GM19397 (cell line): Measurements from ENCODE around the gene CLCN7.

Source experiments
- ATAC-seq: cut with Tn5 transposase; IDR thresholded peaks from one replicate; pipeline ENCODE4 v1.9.1; 2021; ENCODE audit warnings: mild to moderate bottlenecking, moderate library complexity; ENCODE audit not compliant: unreplicated experiment

CLCN7 gene

DNA sequence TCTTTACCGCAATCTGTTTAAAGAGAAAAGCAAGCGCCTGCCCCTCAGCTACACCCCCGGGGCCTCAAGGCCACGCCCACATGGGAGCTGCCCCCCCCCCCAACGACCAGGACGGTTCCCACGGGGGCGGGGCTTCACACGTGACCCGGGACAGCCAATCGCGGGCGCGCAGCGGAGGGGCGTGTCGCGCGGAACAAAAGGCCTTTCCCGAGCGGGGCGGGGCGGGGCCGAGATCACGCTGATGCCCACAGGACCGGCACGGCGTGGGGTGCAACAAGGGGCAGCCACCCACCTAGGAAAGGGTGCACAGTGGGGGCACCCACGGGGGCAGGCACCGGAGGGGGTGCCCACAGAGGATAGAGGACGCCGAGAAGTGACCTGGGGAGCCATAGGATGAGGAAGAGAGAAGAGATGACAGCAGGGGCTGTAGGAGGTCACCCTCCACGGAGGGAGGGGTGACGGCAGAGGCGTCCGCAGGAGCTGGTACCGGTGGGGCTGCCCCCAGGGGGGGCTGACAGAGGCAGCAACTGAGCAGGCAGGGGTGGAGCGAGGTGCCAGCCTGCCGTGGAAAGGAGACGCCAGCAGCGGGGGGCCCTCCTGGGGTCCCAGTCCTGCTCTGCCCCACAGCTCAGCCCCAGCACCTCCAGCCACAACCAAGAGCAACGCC lies 66.5 kb downstream of the CLCN7 start:
- peak; percentile 84 for ATAC-seq

DNA sequence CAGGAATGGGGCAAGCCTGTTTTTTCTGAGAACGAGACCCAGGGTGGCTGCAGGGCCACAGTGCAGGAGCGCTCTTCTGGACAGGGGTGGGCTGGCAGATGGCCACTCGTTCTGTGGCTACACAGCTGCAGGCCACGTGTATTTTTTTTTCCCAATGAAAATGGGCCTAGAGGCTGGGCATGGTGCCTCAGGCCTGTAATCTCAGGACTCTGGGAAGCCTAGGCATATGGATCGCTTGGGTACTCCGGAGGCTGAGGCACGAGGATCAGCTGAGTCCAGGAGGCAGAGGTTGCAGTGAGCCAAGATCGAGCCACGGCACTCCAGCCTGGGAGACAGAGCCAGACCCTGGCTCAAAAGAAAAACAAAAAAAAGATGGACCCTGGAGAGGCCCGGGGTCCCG lies 67.1 kb downstream of the CLCN7 start:
- ATAC-seq: no peak

DNA sequence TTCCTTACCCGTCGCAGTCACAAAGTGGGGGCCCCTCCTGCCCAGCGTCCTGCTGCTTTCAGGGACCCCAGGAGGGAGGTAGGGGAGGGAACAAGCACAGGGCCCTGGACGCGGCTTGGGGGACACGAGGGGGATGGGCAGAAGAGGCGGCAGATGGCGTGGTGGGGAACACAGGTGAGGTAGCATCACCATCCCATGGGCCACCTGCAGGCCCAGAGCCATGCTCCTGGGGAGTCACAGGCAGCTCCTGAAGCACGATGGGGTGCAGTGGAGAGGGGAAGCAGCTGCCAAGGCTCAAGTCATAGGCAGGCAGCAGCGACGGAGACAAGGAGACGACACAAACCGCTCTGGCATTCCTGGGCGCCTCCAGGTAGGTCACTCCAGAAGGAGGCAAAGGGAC lies 71.1 kb downstream of the CLCN7 start:
- no peak for ATAC-seq

DNA sequence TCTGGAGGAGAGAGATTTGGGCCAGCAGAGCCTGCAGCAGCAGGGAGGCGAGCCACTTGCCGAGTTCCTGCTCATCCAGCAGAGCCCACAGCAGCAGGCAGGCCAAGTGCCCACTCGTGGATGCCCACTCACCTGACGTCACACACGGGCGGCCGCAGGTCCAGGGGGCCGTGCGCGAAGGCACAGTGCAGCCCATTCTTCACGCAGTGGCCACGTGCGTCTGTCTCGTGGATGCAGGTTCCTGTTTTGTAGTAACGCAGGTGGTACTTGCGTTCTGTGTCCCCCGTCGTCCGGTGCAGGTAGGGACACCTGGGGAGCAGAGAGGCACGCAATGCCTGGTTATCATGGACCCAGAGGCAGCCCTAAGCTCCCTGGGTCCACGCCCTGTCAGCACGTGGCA lies 71.8 kb downstream of the CLCN7 start:
- no peak for ATAC-seq

DNA sequence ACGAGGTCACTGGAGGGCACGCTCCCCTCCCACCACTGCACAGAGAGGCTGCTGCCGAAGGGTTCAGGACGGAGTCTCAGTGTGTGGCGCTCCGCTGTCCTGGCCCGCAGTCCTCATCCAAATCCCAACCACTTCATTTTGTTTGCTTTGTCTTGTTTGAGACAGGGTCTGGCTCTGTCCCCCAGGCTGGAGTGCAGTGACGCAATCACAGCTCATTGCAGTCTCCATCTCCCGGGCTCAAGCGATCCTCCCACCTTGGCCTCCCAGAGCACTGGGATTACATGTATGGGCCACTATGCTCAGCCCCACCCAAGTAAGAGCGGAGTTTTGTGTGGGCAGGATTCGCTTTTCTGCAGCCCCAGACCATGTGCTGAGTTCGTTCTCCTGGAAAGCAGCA lies 73.1 kb downstream of the CLCN7 start:
- no peak for ATAC-seq

DNA sequence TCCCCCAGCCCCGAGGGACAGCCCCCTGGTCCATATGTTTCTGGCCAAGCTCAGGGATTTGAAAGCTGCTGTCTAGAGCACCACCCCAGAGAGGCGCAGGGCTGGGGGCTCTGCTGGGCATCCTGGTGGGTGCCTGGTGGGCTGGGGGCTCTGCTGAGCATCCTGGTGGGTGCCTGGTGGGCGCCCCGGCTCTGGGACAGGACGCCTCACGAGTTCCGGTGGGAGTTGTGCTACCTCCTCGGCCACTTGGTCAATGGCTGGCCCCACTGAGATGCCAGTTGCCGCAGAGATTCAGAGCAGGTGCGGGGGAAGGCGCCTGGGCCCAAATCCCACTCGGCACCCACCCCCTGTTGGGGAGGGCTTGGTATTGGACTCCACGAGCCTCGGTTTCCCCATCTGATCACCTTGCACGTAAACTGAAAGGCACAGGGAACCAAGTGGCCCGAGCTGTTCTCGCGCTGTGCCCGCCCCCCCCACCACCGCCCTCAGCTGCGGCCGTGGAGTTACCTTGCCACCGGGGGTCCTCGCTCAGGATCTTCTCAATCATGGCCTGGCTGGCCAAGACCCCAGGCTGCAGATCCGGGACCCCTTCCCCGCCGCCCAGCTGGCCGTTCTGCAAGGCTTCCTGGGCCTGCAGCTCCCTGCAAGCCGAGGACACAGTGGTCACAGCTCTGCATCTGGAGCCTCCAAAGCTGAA lies 73.6 kb downstream of the CLCN7 start:
- no peak for ATAC-seq

DNA sequence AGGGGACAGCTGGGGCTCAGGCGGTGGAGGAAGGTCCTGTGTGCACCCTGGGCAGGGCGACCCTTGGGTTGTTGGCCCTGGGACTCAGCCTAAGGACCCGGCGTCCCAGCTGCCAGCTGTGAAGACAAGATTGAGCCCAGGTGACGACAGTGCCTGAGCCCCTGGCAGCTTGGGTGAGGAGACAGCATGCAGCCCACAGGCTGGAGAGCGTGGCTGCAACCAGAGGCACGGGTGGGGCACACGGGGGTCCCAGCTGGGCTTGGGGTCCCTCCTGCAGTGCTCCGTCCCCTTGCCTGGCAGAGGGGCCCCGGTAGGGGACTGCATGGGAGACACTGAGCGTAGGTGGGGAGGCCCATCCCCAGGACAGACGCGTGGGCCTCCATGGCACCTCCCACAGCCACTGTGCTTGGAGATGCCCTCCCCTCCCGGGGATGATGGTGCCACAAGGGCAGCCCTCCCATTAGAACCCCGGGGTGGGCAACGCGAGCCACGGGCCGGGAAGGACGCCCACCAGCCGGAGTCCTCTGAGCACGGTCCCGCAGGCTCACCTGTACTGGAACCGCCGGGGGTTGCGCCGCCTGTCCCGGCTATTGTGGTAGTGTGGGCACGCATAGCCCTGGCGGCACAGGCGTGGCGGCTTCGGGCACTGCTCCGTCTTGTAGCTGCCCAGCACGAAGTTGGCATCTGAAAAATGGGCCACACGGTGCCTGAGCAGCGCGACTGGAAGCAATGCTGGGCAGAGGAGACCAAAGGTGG lies 75.8 kb downstream of the CLCN7 start:
- ATAC-seq: no peak

DNA sequence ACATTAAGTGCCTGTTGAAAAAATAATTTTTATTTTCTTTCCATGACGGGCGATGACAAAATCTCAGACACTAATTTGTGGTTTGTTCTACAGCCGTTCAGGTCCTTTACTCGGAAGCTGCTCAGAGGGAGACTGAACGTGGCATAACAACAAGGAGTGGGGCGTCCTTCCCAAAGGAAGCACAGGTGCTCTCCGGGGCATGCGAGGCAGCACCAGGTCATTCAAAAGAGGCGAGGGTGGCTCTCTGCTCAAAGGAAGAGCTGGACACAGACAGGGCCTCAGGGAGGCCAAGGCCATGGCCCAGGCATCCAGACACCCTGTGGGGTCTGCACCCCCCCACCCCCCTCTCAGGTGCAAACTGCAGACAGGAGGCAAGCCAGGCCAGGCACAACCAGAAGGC lies 76.5 kb downstream of the CLCN7 start:
- ATAC-seq: no peak

DNA sequence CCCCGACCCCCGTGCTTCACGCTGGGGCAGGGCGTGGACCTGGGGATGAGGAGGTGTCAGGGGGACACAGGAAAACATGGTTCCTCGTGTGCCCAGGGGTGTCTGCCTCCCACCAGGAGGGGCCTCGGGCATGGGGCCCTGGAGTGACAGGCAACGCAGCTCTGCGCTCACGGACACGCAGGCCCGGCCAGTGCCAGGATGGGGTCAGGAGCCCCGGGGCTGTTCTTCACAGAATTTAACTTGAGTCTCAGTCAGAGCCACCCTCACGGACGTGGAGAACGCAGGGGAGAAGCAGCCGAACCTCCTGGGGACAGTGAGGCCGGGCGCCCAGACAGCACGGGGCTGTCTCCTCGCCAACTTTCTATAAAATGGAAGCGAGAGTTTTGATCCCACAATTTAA lies 77.0 kb downstream of the CLCN7 start:
- no peak for ATAC-seq

DNA sequence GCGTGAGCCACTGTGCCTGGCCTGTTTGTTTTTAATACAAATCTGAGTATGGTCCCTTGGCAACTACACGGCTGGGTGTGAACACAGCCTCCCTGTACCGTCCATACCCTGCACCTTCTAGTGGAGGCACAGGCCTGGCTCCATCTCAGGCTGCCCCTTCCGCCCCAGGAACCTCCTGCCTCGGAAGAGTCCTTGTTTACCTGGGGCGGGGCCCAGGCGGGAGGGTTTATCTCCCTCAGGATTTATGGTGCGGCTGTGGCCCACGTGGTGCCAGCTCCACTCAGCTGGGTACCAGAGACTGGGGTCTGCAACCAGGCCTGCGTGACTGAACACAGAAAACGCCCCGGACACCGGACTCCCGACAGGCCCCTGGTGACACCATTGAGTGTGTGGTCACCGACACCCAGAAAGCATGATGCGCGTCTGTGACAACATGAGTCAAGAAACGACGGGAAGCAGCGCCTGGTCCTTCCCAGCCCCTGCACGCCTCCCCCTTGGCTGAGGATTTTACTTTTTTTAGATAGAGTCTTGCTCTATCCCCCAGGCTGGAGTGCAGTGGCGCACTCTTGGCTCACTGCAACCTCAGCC lies 79.3 kb downstream of the CLCN7 start:
- no peak for ATAC-seq
